OCI-LY3 (cell line): ENCODE data around the gene PRRG3.

Experiments
- H2AFZ ChIP-seq: fragments of 200-600, 300-600 bp; shearing (Covaris generic); 2 replicates; pipeline ENCODE4 v1.6.0; 2014; ENCODE audit warnings: antibody characterized with exemption, low read depth, low read length
- H3K27ac ChIP-seq: fragments of 200-600, 300-600 bp; sonication (generic); 2 replicates; pipeline ENCODE4 v1.5.1; 2014; ENCODE audit warnings: mild to moderate bottlenecking, low read length, moderate library complexity, mixed read lengths
- H3K27me3 ChIP-seq: fragments of 200-600, 300-600 bp; sonication (generic); 2 replicates; pipeline ENCODE4 v1.6.1; 2014; ENCODE audit warnings: low read depth, low read length, mixed read lengths
- H3K36me3 ChIP-seq: fragments of 200-600, 300-600 bp; sonication (generic); replicated peaks from 2 replicates; pipeline ENCODE3; 2014; ENCODE audit warnings: low read depth, low read length, mixed read lengths
- H3K4me1 ChIP-seq: fragments of 300-600, 200-600 bp; sonication (generic); 2 replicates; pipeline ENCODE4 v1.6.1; 2014; ENCODE audit warnings: low read length, mixed read lengths
- H3K4me2 ChIP-seq: fragments of 200-600, 300-600 bp; sonication (generic); 2 replicates; pipeline ENCODE4 v1.6.1; 2014; ENCODE audit warnings: low read length, mixed read lengths
- H3K4me3 ChIP-seq: fragments of 300-600, 200-600 bp; sonication (generic); 2 replicates; pipeline ENCODE4 v1.5.1; 2014; ENCODE audit warnings: antibody characterized with exemption, mild to moderate bottlenecking, low read length, moderate library complexity
- H3K79me2 ChIP-seq: fragments of 300-600, 200-600 bp; shearing (Covaris generic); 2 replicates; pipeline ENCODE4 v1.6.1; 2014; ENCODE audit warnings: mild to moderate bottlenecking, low read length, mixed read lengths
- H3K9ac ChIP-seq: fragments of 300-600, 200-600 bp; shearing (Covaris generic); 2 replicates; pipeline ENCODE4 v1.6.0; 2014; ENCODE audit warnings: mild to moderate bottlenecking, low read length, moderate library complexity
- H3K9me3 ChIP-seq: fragments of 200-600, 300-600 bp; shearing (Covaris generic); 2 replicates; pipeline ENCODE4 v1.6.1; 2014; ENCODE audit warnings: low read length, mixed read lengths; ENCODE audit not compliant: insufficient read depth
- H4K20me1 ChIP-seq: fragments of 200-600, 300-600 bp; sonication (generic); 2 replicates; pipeline ENCODE4 v1.6.1; 2016; ENCODE audit warnings: low read length, mixed read lengths; ENCODE audit not compliant: insufficient read depth
- CTCF ChIP-seq: fragments of 200-600, 300-600 bp; sonication (generic); IDR thresholded peaks from 2 replicates; pipeline ENCODE4 v1.5.1; 2014; ENCODE audit warnings: antibody characterized with exemption, low read length, low read depth
- EZH2phosphoT487 ChIP-seq: fragments of 200-600 bp; shearing (Covaris generic); IDR thresholded peaks from 2 replicates; pipeline ENCODE4 v1.6.1; 2018; ENCODE audit warnings: antibody characterized with exemption, mixed run types, low read depth

The PRRG3 gene

GRCh38 chrX:151715752-151716151 lies 20.5 kb downstream of the PRRG3 start, which contains the start of gene FATE1:
Gene FATE1, plus strand, starts transcription at chrX:151716035. Its CDS starts 85 bp downstream, at chrX:151716120.
- H3K4me3 ChIP-seq: no peak within 1 kb of the TSS
- H3K79me2 ChIP-seq: no peaks in the 10 kb centered on the region
- no peaks in the 10 kb centered on the region for H3K4me1 ChIP-seq
- H3K27ac ChIP-seq: no peak within 1 kb of the TSS
- H3K9ac ChIP-seq: no peak within 1 kb of the TSS
- no peaks in the 10 kb centered on the region; the same call in 1 of the 2 replicates for H3K27me3 ChIP-seq
- no peaks in the 10 kb centered on the region for H4K20me1 ChIP-seq
- no peak within 1 kb of the TSS for H2AFZ ChIP-seq
- no peaks in the 10 kb centered on the region for H3K36me3 ChIP-seq
- H3K4me2 ChIP-seq: no peak within 1 kb of the TSS
- H3K9me3 ChIP-seq: no peaks in the 10 kb centered on the region
- TF ChIP-seq CTCF (no peak), EZH2phosphoT487 (no peak)

- Histone ChIP-seq H3K4me1 (no peaks in the 10 kb centered on the region), H3K9me3 (no peaks in the 10 kb centered on the region), H3K27me3 (no peaks in the 10 kb centered on the region), H3K27ac (no peak overlapping the region), H2AFZ (no peak overlapping the region), H3K4me3 (no peak overlapping the region), H4K20me1 (no peaks in the 10 kb centered on the region), H3K9ac (no peak overlapping the region), H3K36me3 (no peaks in the 10 kb centered on the region), H3K4me2 (no peak overlapping the region), H3K79me2 (no peaks in the 10 kb centered on the region)
- TF ChIP-seq CTCF (no peak), EZH2phosphoT487 (no peak)
Observed at GRCh38 chrX:151722241-151722846, 27.1 kb downstream of the PRRG3 start.

- no peak overlapping the region for H2AFZ ChIP-seq
- no peaks in the 10 kb centered on the region for H3K36me3 ChIP-seq
- no peak for TF ChIP-seq CTCF
- TF ChIP-seq EZH2phosphoT487: no peak
- H3K27me3 ChIP-seq: no peaks in the 10 kb centered on the region
- H3K4me1 ChIP-seq: no peaks in the 10 kb centered on the region
- H3K27ac ChIP-seq: no peak overlapping the region
- H3K9ac ChIP-seq: no peak overlapping the region
- H3K9me3 ChIP-seq: no peaks in the 10 kb centered on the region
- no peaks in the 10 kb centered on the region for H3K79me2 ChIP-seq
- H3K4me2 ChIP-seq: no peak overlapping the region
- H3K4me3 ChIP-seq: no peak overlapping the region
- H4K20me1 ChIP-seq: no peaks in the 10 kb centered on the region
Observed at GRCh38 chrX:151723156-151723760, 28.0 kb downstream of the PRRG3 start.

GRCh38 chrX:151724563-151725337 lies 29.5 kb downstream of the PRRG3 start:
- no peak overlapping the region for H3K9ac ChIP-seq
- H3K4me3 ChIP-seq: no peak overlapping the region
- H3K36me3 ChIP-seq: no peaks in the 10 kb centered on the region
- H4K20me1 ChIP-seq: no peaks in the 10 kb centered on the region
- no peak overlapping the region for H2AFZ ChIP-seq
- no peaks in the 10 kb centered on the region for H3K79me2 ChIP-seq
- H3K4me2 ChIP-seq: no peak overlapping the region
- H3K27ac ChIP-seq: no peak overlapping the region
- no peaks in the 10 kb centered on the region for H3K27me3 ChIP-seq
- no peaks in the 10 kb centered on the region for H3K9me3 ChIP-seq
- TF ChIP-seq EZH2phosphoT487 (no peak), CTCF (no peak)
- no peaks in the 10 kb centered on the region for H3K4me1 ChIP-seq
